H1 (cell line): Measurements from ENCODE around the gene FLT4. TPM values are rescaled to one million over a fixed set of nuclear protein-coding genes. Genes with fewer than 3 reads are reported as not detected.

Experiments used
- CEBPB ChIP-seq: IDR thresholded peaks from 2 replicates; pipeline ENCODE4 v1.6.1; 2012; ENCODE audit warnings: low read depth, low read length
- EGR1 ChIP-seq: IDR thresholded peaks from 2 replicates; pipeline ENCODE4 v1.6.1; 2011; ENCODE audit warnings: low read depth, low read length, borderline replicate concordance
- JUND ChIP-seq: IDR thresholded peaks from 2 replicates; pipeline ENCODE4 v1.6.1; 2011; ENCODE audit warnings: mild to moderate bottlenecking, improper control_type of control experiment, low read length
- KDM5A ChIP-seq: fragments of 200-600 bp; IDR thresholded peaks from 2 replicates; pipeline ENCODE4 v1.7.1; 2012; ENCODE audit warnings: mild to moderate bottlenecking, low read length, inconsistent platforms, mixed read lengths
- SIRT6 ChIP-seq: IDR thresholded peaks from one replicate; pipeline ENCODE4 v1.7.1; 2012; ENCODE audit warnings: low read length, inconsistent platforms
- polyA plus RNA-seq, 7 experiments: library from polyadenylated mRNA; depleted of rRNA in 3 of 7; stranded (reverse) in 5 of 7; unstranded in 2 of 7; fragments of >200 nt in 5 of 7; fragments of 200-250 nt in 2 of 7; gene quantifications; 1 replicate in 5 of 7; 2 replicates in 1 of 7; 4 replicates in 1 of 7; pipeline versions ENCODE4 v1.2.1 to v1.2.3, GENCODE V29; 2011 to 2013; ENCODE audit warnings: missing spikeins in 2 of 7, mixed read lengths in 2 of 7
- total RNA-seq: library from RNA; stranded (reverse); fragmentation: NEBNext Ultra II Directional; extraction: Animal tissue kit (Norgen Biotek cat#: 25700); gene quantifications from 2 replicates; pipeline ENCODE4 v1.2.1, GENCODE V29; 2021
- TF ChIP-seq, protein P1 (sequence below): fragments of 300-600 bp; sonication (generic); IDR thresholded peaks from 2 replicates; pipeline ENCODE4 v1.7.1; 2012; ENCODE audit warnings: low read length, moderate library complexity, mild to moderate bottlenecking, inconsistent platforms; ENCODE audit not compliant: insufficient replicate concordance

FLT4 gene
- total and polyA plus RNA-seq, 2 of the 8 experiments (the other 6 are each of a cell fraction or from before 2014, with no cell fraction given) = 6.5 to 7.7 TPM

DNA sequence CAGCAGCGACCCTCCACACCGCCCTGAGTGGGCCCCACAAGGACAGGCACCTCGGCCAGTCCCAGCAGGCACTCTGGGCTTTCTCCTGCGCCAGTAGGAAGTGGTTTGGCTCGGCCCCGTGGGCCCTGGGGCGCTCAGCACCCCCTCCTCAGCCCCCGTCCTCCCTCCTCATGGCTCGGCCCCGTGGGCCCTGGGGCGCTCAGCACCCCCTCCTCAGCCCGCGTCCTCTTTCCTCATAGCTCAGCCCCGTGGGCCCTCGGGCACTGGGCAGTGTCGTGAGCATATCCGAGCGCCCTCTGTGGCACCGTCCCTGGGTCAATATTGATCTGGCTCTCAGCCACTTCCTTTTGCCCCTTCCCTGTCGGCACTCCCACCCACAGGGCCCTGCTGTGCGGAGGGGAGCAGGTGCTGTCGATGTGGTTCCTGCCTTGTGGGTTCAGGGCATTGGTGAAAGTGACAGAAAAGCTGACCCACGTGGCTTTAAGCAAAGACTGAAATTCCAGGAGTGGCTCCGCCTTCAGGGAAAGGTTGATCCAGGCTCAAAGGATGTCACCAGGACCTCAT is 52.6 kb downstream of the FLT4 start (continued):
- TF ChIP-seq, protein P1, sequence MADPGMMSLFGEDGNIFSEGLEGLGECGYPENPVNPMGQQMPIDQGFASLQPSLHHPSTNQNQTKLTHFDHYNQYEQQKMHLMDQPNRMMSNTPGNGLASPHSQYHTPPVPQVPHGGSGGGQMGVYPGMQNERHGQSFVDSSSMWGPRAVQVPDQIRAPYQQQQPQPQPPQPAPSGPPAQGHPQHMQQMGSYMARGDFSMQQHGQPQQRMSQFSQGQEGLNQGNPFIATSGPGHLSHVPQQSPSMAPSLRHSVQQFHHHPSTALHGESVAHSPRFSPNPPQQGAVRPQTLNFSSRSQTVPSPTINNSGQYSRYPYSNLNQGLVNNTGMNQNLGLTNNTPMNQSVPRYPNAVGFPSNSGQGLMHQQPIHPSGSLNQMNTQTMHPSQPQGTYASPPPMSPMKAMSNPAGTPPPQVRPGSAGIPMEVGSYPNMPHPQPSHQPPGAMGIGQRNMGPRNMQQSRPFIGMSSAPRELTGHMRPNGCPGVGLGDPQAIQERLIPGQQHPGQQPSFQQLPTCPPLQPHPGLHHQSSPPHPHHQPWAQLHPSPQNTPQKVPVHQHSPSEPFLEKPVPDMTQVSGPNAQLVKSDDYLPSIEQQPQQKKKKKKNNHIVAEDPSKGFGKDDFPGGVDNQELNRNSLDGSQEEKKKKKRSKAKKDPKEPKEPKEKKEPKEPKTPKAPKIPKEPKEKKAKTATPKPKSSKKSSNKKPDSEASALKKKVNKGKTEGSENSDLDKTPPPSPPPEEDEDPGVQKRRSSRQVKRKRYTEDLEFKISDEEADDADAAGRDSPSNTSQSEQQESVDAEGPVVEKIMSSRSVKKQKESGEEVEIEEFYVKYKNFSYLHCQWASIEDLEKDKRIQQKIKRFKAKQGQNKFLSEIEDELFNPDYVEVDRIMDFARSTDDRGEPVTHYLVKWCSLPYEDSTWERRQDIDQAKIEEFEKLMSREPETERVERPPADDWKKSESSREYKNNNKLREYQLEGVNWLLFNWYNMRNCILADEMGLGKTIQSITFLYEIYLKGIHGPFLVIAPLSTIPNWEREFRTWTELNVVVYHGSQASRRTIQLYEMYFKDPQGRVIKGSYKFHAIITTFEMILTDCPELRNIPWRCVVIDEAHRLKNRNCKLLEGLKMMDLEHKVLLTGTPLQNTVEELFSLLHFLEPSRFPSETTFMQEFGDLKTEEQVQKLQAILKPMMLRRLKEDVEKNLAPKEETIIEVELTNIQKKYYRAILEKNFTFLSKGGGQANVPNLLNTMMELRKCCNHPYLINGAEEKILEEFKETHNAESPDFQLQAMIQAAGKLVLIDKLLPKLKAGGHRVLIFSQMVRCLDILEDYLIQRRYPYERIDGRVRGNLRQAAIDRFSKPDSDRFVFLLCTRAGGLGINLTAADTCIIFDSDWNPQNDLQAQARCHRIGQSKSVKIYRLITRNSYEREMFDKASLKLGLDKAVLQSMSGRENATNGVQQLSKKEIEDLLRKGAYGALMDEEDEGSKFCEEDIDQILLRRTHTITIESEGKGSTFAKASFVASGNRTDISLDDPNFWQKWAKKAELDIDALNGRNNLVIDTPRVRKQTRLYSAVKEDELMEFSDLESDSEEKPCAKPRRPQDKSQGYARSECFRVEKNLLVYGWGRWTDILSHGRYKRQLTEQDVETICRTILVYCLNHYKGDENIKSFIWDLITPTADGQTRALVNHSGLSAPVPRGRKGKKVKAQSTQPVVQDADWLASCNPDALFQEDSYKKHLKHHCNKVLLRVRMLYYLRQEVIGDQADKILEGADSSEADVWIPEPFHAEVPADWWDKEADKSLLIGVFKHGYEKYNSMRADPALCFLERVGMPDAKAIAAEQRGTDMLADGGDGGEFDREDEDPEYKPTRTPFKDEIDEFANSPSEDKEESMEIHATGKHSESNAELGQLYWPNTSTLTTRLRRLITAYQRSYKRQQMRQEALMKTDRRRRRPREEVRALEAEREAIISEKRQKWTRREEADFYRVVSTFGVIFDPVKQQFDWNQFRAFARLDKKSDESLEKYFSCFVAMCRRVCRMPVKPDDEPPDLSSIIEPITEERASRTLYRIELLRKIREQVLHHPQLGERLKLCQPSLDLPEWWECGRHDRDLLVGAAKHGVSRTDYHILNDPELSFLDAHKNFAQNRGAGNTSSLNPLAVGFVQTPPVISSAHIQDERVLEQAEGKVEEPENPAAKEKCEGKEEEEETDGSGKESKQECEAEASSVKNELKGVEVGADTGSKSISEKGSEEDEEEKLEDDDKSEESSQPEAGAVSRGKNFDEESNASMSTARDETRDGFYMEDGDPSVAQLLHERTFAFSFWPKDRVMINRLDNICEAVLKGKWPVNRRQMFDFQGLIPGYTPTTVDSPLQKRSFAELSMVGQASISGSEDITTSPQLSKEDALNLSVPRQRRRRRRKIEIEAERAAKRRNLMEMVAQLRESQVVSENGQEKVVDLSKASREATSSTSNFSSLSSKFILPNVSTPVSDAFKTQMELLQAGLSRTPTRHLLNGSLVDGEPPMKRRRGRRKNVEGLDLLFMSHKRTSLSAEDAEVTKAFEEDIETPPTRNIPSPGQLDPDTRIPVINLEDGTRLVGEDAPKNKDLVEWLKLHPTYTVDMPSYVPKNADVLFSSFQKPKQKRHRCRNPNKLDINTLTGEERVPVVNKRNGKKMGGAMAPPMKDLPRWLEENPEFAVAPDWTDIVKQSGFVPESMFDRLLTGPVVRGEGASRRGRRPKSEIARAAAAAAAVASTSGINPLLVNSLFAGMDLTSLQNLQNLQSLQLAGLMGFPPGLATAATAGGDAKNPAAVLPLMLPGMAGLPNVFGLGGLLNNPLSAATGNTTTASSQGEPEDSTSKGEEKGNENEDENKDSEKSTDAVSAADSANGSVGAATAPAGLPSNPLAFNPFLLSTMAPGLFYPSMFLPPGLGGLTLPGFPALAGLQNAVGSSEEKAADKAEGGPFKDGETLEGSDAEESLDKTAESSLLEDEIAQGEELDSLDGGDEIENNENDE = no peak
- TF ChIP-seq SIRT6 (no peak), CEBPB (no peak), EGR1 (no peak), JUND (no peak), KDM5A (no peak)
